ENCODE measurements around the gene MAMDC2. TPM values are rescaled to one million over a fixed set of nuclear protein-coding genes. Genes with fewer than 3 reads are reported as not detected.

Gene MAMDC2
- total and polyA plus RNA-seq, 9 donors: 24.6 to 96.6 (median 69.5) TPM

- 77 to 88% (median 85%) methylated on average over 1 of the region's 1 CpG for WGBS, 3 donors
- TF ChIP-seq, protein P1, sequence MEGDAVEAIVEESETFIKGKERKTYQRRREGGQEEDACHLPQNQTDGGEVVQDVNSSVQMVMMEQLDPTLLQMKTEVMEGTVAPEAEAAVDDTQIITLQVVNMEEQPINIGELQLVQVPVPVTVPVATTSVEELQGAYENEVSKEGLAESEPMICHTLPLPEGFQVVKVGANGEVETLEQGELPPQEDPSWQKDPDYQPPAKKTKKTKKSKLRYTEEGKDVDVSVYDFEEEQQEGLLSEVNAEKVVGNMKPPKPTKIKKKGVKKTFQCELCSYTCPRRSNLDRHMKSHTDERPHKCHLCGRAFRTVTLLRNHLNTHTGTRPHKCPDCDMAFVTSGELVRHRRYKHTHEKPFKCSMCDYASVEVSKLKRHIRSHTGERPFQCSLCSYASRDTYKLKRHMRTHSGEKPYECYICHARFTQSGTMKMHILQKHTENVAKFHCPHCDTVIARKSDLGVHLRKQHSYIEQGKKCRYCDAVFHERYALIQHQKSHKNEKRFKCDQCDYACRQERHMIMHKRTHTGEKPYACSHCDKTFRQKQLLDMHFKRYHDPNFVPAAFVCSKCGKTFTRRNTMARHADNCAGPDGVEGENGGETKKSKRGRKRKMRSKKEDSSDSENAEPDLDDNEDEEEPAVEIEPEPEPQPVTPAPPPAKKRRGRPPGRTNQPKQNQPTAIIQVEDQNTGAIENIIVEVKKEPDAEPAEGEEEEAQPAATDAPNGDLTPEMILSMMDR (IDR thresholded peaks at IDR 0.05): no peak
- TF ChIP-seq POLR2A (IDR thresholded peaks at IDR 0.05) (no peak), EP300 (IDR thresholded peaks at IDR 0.05) (no peak)
- intact Hi-C loops (cut with DNase I): no loop called here
- DNase-seq: no peak
- H3K36me3 ChIP-seq: no peaks in the 10 kb centered on the region
- no peaks in the 10 kb centered on the region for H3K9me3 ChIP-seq
- no peak overlapping the region for H3K27ac ChIP-seq
- H3K4me1 ChIP-seq (ENCODE audit: insufficient read depth): no peaks in the 10 kb centered on the region
- H3K4me3 ChIP-seq: no peak overlapping the region
- no peaks in the 10 kb centered on the region for H3K27me3 ChIP-seq
Observed at GRCh38 chr9:70147196-70147595, 103.5 kb downstream of the MAMDC2 start.

- WGBS, 3 donors: 93 to 97% (median 95%) methylated on average over 3 of the region's 3 CpGs
- intact Hi-C loops (cut with DNase I): no loop called here
- no peak overlapping the region for H3K4me3 ChIP-seq
- TF ChIP-seq POLR2A (IDR thresholded peaks at IDR 0.05): no peak
- no peak for TF ChIP-seq EP300 (IDR thresholded peaks at IDR 0.05)
- TF ChIP-seq, protein P1 (IDR thresholded peaks at IDR 0.05): no peak
- H3K36me3 ChIP-seq: no peaks in the 10 kb centered on the region
- no peaks in the 10 kb centered on the region for H3K9me3 ChIP-seq
- no peaks in the 10 kb centered on the region for H3K27me3 ChIP-seq
- H3K4me1 ChIP-seq (ENCODE audit: insufficient read depth): no peaks in the 10 kb centered on the region
- H3K27ac ChIP-seq: no peak overlapping the region
- DNase-seq: no peak
Observed at GRCh38 chr9:70147651-70148050, 104.0 kb downstream of the MAMDC2 start.

- no peaks in the 10 kb centered on the region for H3K27me3 ChIP-seq
- DNase-seq: no peak
- H3K27ac ChIP-seq: no peak overlapping the region
- no peaks in the 10 kb centered on the region for H3K9me3 ChIP-seq
- TF ChIP-seq, protein P1 (IDR thresholded peaks at IDR 0.05): no peak
- TF ChIP-seq POLR2A (IDR thresholded peaks at IDR 0.05) (no peak), EP300 (IDR thresholded peaks at IDR 0.05) (no peak)
- H3K4me3 ChIP-seq: no peak overlapping the region
- H3K36me3 ChIP-seq: no peaks in the 10 kb centered on the region
- 53 to 70% (median 57%) methylated on average over 3 of the region's 3 CpGs for WGBS, 3 donors
- H3K4me1 ChIP-seq (ENCODE audit: insufficient read depth): no peaks in the 10 kb centered on the region
- intact Hi-C loops (cut with DNase I): no loop called here
Observed at GRCh38 chr9:70152350-70152749, 108.7 kb downstream of the MAMDC2 start.

GRCh38 chr9:70156729-70157128 is 113.1 kb downstream of the MAMDC2 start:
- TF ChIP-seq, protein P1 (IDR thresholded peaks at IDR 0.05): no peak
- no peak for TF ChIP-seq EP300 (IDR thresholded peaks at IDR 0.05)
- TF ChIP-seq POLR2A (IDR thresholded peaks at IDR 0.05): no peak
- Histone ChIP-seq H3K4me1 (ENCODE audit: insufficient read depth) (peaks cover 6% of the 10 kb centered on the region), H3K27me3 (no peaks in the 10 kb centered on the region), H3K9me3 (no peaks in the 10 kb centered on the region), H3K36me3 (no peaks in the 10 kb centered on the region), H3K4me3 (no peak overlapping the region), H3K27ac (no peak overlapping the region)
- intact Hi-C loops (cut with DNase I): no loop called here
- 59 to 71% (median 70%) methylated on average over 3 of the region's 3 CpGs for WGBS, 3 donors
- DNase-seq: no peak

All from ovary (tissue), 9 donors.